ENCODE measurements around the gene HTT-AS.

The HTT-AS gene

DNA sequence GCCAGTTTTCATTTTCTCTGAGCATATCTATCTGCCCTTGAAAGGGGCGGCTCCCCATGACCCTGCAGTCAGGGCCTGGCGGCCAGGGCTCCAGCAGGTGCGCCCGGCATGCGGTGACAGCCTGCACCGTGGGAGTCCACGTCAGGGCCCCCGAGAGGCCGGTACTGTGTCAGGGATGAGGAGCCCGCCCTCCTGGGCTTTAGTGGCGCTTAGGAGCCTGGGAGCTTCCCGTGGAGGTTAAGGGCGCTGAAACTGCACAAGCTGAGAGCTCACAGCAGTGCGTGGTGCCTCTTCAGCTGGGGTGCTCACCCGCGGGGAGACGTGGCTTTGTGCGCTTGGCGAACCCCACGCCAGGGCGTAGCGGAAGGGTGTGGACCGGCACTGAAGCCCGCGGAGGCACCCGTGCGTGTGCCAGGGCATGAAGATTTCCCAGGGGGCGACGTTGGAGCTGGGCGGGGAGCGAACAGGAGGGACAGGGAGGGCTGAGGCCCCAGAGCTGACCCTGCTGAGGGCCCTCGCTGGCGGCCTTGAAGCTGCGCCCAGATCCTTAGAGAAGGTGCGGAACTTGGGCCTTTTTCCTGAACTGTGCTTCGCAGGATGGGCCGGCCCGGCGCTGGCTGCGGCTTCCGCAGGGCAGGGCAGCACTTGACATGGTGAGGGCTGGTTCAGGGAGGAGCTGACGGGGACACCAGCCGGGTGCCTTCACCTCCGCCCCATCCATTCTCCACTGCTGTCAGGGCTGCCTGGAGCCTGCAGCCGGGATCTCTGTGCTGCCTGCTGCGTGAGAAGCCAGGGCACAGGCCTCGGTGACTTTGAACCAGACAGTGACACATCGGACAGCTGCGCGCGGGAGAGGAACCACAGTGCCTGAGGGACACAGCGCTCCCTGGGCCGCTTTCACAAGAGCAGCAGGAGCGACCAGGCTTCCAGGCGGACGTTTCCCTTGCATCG lies 32.9 kb downstream of the HTT-AS start:
- no peak overlapping the region for H3K27ac ChIP-seq (ENCODE audit: low read length)
- TF ChIP-seq, protein P1, sequence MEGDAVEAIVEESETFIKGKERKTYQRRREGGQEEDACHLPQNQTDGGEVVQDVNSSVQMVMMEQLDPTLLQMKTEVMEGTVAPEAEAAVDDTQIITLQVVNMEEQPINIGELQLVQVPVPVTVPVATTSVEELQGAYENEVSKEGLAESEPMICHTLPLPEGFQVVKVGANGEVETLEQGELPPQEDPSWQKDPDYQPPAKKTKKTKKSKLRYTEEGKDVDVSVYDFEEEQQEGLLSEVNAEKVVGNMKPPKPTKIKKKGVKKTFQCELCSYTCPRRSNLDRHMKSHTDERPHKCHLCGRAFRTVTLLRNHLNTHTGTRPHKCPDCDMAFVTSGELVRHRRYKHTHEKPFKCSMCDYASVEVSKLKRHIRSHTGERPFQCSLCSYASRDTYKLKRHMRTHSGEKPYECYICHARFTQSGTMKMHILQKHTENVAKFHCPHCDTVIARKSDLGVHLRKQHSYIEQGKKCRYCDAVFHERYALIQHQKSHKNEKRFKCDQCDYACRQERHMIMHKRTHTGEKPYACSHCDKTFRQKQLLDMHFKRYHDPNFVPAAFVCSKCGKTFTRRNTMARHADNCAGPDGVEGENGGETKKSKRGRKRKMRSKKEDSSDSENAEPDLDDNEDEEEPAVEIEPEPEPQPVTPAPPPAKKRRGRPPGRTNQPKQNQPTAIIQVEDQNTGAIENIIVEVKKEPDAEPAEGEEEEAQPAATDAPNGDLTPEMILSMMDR (IDR thresholded peaks at IDR 0.05; ENCODE audit: low read depth, low read length), result no peak
- no peak for TF ChIP-seq EZH2phosphoT487 (IDR thresholded peaks at IDR 0.05; ENCODE audit: low read depth)
- H3K27me3 ChIP-seq (ENCODE audit: low read depth, low read length), result peaks cover 30% of the 10 kb centered on the region
- H4K20me1 ChIP-seq (ENCODE audit: insufficient read depth, low read length), result no peaks in the 10 kb centered on the region
- no peaks in the 10 kb centered on the region for H3K36me3 ChIP-seq (replicated peaks; ENCODE audit: low read depth, low read length)
- peak overlapping the region; percentile 94 for H3K4me2 ChIP-seq (ENCODE audit: low read length)
- no peaks in the 10 kb centered on the region for H3K9me3 ChIP-seq (ENCODE audit: insufficient read depth, low read length)
- peak overlapping the region; percentile 83 for H3K4me3 ChIP-seq (ENCODE audit: low read length)
- peak overlapping the region; percentile 60 for H3K9ac ChIP-seq (ENCODE audit: low read length)
- peaks cover 52% of the 10 kb centered on the region for H3K4me1 ChIP-seq (ENCODE audit: low read length)
- H2AFZ ChIP-seq (ENCODE audit: low read depth, low read length), result peak overlapping the region; percentile 84
- H3K79me2 ChIP-seq (ENCODE audit: low read length), result no peaks in the 10 kb centered on the region

DNA sequence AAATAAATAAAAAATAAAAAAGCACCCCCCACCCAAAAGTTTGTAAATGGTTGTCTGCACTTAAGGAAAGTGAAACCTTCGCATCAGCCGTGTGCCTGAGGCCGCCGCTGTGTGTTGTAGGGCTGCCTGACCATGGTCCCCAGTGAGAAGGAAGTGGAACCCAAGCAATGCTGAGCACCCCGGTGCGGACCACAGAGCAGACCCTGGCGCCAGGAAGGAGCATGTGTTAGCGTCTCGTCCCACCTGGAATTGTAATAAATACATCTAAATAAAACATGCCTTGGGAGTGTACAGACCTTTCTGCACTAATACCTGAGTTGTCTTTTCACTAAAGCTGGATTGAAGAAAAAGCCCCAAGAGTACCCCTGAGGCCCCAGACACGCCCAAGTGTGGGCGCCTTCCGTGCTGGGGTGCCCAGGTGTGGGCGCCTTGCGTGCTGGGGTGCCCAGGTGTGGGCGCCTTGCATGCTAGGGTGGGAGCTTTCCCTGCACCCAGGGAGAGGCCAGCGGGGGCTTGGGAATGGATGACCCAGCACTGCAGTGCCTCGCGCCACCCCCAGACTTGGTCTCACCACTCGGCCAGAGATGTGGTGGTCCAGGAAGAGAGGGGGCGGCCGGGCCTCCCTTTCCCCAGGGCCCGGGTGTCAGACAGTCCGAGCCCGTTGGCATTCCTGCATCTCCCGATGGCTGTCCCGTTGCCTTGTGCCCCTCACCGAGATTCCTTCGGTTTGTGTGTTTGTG lies 33.7 kb downstream of the HTT-AS start:
- peak overlapping the region; percentile 94 for H3K4me2 ChIP-seq (ENCODE audit: low read length)
- no peaks in the 10 kb centered on the region for H4K20me1 ChIP-seq (ENCODE audit: insufficient read depth, low read length)
- H3K4me1 ChIP-seq (ENCODE audit: low read length), result peaks cover 52% of the 10 kb centered on the region
- H3K9me3 ChIP-seq (ENCODE audit: insufficient read depth, low read length), result no peaks in the 10 kb centered on the region
- no peaks in the 10 kb centered on the region for H3K79me2 ChIP-seq (ENCODE audit: low read length)
- H3K4me3 ChIP-seq (ENCODE audit: low read length), result peak overlapping the region; percentile 83
- H3K9ac ChIP-seq (ENCODE audit: low read length), result peak overlapping the region; percentile 60
- no peaks in the 10 kb centered on the region for H3K36me3 ChIP-seq (replicated peaks; ENCODE audit: low read depth, low read length)
- H2AFZ ChIP-seq (ENCODE audit: low read depth, low read length), result peak overlapping the region; percentile 84
- H3K27ac ChIP-seq (ENCODE audit: low read length), result no peak overlapping the region
- peaks cover 36% of the 10 kb centered on the region for H3K27me3 ChIP-seq (ENCODE audit: low read depth, low read length)
- TF ChIP-seq EZH2phosphoT487 (IDR thresholded peaks at IDR 0.05; ENCODE audit: low read depth), result no peak
- TF ChIP-seq, protein P1 (IDR thresholded peaks at IDR 0.05; ENCODE audit: low read depth, low read length), result no peak

DNA sequence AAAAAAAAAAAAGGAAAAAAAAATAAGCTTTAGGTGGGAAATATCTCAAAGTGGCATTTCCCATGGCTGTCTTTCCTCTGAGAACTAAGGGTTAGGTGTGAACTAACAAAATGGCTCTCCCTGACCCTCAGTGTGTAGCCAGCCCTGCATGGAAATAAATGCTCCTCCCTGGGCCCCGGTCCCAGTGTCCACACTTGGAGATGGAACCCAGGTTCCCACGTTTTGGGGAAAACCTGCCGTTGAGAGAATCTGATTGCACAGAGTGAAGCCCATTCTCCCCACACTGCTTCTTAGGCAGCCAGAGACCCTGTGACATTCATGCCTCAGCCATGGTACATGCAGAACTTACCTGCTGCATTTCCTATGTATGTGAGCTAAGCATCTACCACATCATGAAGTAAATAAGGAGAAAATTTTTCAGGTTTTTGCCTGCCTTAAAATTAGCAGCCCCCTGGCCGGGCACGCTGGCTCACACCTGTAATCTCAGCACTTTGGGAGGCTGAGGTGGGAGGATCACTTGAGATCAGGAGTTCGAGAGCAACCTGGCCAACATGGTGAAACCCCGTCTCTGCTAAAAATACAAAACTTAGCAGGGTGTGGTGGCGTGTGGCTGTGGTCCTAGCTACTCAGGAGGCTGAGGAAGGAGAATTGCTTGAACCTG lies 34.5 kb downstream of the HTT-AS start:
- H3K27me3 ChIP-seq (ENCODE audit: low read depth, low read length), result peaks cover 39% of the 10 kb centered on the region
- no peak overlapping the region for H3K4me3 ChIP-seq (ENCODE audit: low read length)
- H2AFZ ChIP-seq (ENCODE audit: low read depth, low read length), result no peak overlapping the region
- no peaks in the 10 kb centered on the region for H3K9me3 ChIP-seq (ENCODE audit: insufficient read depth, low read length)
- H3K4me1 ChIP-seq (ENCODE audit: low read length), result peaks cover 52% of the 10 kb centered on the region
- no peaks in the 10 kb centered on the region for H3K79me2 ChIP-seq (ENCODE audit: low read length)
- TF ChIP-seq EZH2phosphoT487 (IDR thresholded peaks at IDR 0.05; ENCODE audit: low read depth), result no peak
- TF ChIP-seq, protein P1 (IDR thresholded peaks at IDR 0.05; ENCODE audit: low read depth, low read length), result no peak
- no peaks in the 10 kb centered on the region for H3K36me3 ChIP-seq (replicated peaks; ENCODE audit: low read depth, low read length)
- H3K9ac ChIP-seq (ENCODE audit: low read length), result no peak overlapping the region
- H3K27ac ChIP-seq (ENCODE audit: low read length), result no peak overlapping the region
- no peaks in the 10 kb centered on the region for H4K20me1 ChIP-seq (ENCODE audit: insufficient read depth, low read length)
- 0 out of 2 replicates have a peak overlapping the region, but pooled peaks have one; percentile 11 for H3K4me2 ChIP-seq (ENCODE audit: low read length)
